Tibial nerve (tissue), 3 donors: Measurements from ENCODE around the gene PC.

Source experiments
- POLR2A ChIP-seq, 2 donors: fragments of 450-650 bp; IDR thresholded peaks; one replicate each; pipeline ENCODE4 v1.6.1; 2017; ENCODE audit warnings: antibody characterized with exemption in 2 of 2, mild to moderate bottlenecking in 2 of 2, moderate library complexity in 2 of 2
- TF ChIP-seq, protein P1 (sequence below), 5 experiments: fragments of 200-600 bp in 3 of 5; fragments of 450-650 bp in 2 of 5; sonication (generic) in 3 of 5; IDR thresholded peaks; one replicate each; pipeline ENCODE4 v1.5.1; 2016 to 2019; ENCODE audit warnings: antibody characterized with exemption in 5 of 5, mild to moderate bottlenecking in 3 of 5, moderate library complexity in 2 of 5

DNA sequence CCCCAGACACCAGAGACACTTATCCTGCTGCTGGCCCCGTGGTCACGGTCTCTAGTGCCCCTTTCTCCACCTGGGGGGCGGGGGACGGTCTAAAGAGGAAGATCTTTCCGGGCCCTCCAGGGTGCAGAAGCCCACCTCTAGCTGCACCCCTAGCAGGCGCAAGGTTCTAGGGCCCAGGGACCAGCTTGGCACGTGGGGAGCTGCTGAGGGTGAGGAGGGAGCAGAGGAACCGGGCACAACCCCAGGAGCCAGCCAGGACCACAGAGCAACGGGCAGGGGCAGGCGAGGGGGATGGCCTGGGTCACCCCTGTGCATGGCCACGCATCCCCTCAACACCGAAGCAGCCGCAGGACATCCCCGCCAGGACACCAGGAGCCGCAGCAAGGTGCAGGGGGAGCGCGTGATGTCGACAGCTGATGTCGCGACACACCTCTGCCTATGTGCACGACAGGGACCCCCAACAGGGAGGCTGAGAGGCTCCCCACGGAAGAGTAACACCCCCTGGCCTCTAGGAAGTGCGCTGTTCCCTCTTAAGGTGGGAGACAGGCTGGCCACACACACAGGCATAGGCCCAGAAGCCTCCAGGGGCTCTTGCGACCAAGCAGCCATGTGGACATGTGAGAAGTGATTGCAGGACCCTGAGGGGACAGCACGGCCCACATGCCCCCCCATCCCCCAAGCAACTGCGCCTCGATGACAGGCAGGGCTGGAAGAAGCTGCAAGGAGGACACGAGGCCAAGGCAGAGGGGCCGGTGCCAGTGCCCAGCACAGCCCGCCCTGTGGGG lies 96.2 kb downstream of the PC start:
- TF ChIP-seq, protein P1, sequence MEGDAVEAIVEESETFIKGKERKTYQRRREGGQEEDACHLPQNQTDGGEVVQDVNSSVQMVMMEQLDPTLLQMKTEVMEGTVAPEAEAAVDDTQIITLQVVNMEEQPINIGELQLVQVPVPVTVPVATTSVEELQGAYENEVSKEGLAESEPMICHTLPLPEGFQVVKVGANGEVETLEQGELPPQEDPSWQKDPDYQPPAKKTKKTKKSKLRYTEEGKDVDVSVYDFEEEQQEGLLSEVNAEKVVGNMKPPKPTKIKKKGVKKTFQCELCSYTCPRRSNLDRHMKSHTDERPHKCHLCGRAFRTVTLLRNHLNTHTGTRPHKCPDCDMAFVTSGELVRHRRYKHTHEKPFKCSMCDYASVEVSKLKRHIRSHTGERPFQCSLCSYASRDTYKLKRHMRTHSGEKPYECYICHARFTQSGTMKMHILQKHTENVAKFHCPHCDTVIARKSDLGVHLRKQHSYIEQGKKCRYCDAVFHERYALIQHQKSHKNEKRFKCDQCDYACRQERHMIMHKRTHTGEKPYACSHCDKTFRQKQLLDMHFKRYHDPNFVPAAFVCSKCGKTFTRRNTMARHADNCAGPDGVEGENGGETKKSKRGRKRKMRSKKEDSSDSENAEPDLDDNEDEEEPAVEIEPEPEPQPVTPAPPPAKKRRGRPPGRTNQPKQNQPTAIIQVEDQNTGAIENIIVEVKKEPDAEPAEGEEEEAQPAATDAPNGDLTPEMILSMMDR (IDR thresholded peaks at IDR 0.05) = no peak
- TF ChIP-seq POLR2A (IDR thresholded peaks at IDR 0.05) = no peak
